ENCODE results near the gene MAP6. TPM values are rescaled to one million over a fixed set of nuclear protein-coding genes. Genes with fewer than 3 reads are reported as not detected.

The MAP6 gene
- total and polyA plus RNA-seq, 12 donors: 11.4 to 56.0 (median 22.6) TPM

GRCh38 chr11:75568616-75569219, 100.1 kb downstream of the MAP6 start:
- Histone ChIP-seq H3K9me3 (replicated peaks in 1 of 3) (no peaks in the 10 kb centered on the region), H3K36me3 (replicated peaks in 1 of 2) (peaks cover 0 to 77% of the 10 kb centered on the region in 2 donors), H3K27ac (no peak overlapping the region), H3K4me3 (no peak overlapping the region), H3K4me1 (replicated peaks in 1 of 2) (peaks cover 31 to 44% of the 10 kb centered on the region in 2 donors), H3K27me3 (no peaks in the 10 kb centered on the region)
- DNase-seq: peak in 1 of 7 donors; percentile 12
- intact Hi-C loops (cut with DNase I): no loop called here
- TF ChIP-seq CTCF (IDR thresholded peaks at IDR 0.05) (no peak), POLR2A (IDR thresholded peaks at IDR 0.05) (no peak)
- WGBS, 4 donors: 75 to 86% (median 86%) methylated on average over 14 of the region's 14 CpGs

- Histone ChIP-seq H3K4me3 (no peak overlapping the region), H3K27me3 (no peaks in the 10 kb centered on the region), H3K36me3 (replicated peaks in 1 of 2) (peaks cover 0 to 69% of the 10 kb centered on the region in 2 donors), H3K9me3 (replicated peaks in 1 of 3) (no peaks in the 10 kb centered on the region), H3K27ac (peak overlapping the region in 1 of 5 donors; percentile 13), H3K4me1 (replicated peaks in 1 of 2) (peaks cover 37 to 50% of the 10 kb centered on the region in 2 donors)
- no peak for DNase-seq
- 86 to 96% (median 88%) methylated on average over 6 of the region's 6 CpGs for WGBS, 4 donors
- intact Hi-C loops (cut with DNase I): no loop called here
- TF ChIP-seq POLR2A (IDR thresholded peaks at IDR 0.05) (no peak), CTCF (IDR thresholded peaks at IDR 0.05) (no peak)
Observed at GRCh38 chr11:75567971-75568370, 100.9 kb downstream of the MAP6 start.

GRCh38 chr11:75566763-75567279, 102.0 kb downstream of the MAP6 start:
- no peaks in the 10 kb centered on the region for H3K9me3 ChIP-seq (replicated peaks in 1 of 3)
- H3K4me1 ChIP-seq (replicated peaks in 1 of 2): peaks cover 37 to 50% of the 10 kb centered on the region in 2 donors
- no peak overlapping the region for H3K4me3 ChIP-seq
- peak in 1 of 7 donors; percentile 12 for DNase-seq
- intact Hi-C loops (cut with DNase I): no loop called here
- TF ChIP-seq POLR2A (IDR thresholded peaks at IDR 0.05) (no peak), CTCF (IDR thresholded peaks at IDR 0.05) (no peak)
- WGBS, 4 donors: 85 to 92% (median 87%) methylated on average over 18 to 34 of the region's 34 CpGs
- H3K36me3 ChIP-seq (replicated peaks in 1 of 2): peaks cover 0 to 58% of the 10 kb centered on the region in 2 donors
- H3K27ac ChIP-seq: peak overlapping the region in 1 of 5 donors; percentile 99
- no peaks in the 10 kb centered on the region for H3K27me3 ChIP-seq

GRCh38 chr11:75565916-75566762, 102.7 kb downstream of the MAP6 start:
- DNase-seq: peak in 1 of 7 donors; percentile 16
- WGBS, 4 donors: 18 to 72% (median 64%) methylated on average over 3 to 43 of the region's 43 CpGs

More at GRCh38 chr11:75565916-75566762, 102.7 kb downstream of the MAP6 start:
- no peaks in the 10 kb centered on the region for H3K9me3 ChIP-seq (replicated peaks in 1 of 3)
- H3K4me1 ChIP-seq (replicated peaks in 1 of 2): peaks cover 40 to 50% of the 10 kb centered on the region in 2 donors
- peak overlapping the region in 4 of 5 donors; percentile 7 to 100 (median 99) for H3K27ac ChIP-seq
- no peak for TF ChIP-seq CTCF (IDR thresholded peaks at IDR 0.05)
- TF ChIP-seq POLR2A (IDR thresholded peaks at IDR 0.05): no peak
- no peak overlapping the region for H3K4me3 ChIP-seq
- H3K36me3 ChIP-seq (replicated peaks in 1 of 2): peaks cover 0 to 51% of the 10 kb centered on the region in 2 donors
- intact Hi-C loops (cut with DNase I): no loop called here
- H3K27me3 ChIP-seq: no peaks in the 10 kb centered on the region

Measured in adrenal gland (tissue), 12 donors.